Right ventricle myocardium superior (tissue), 1 donor: ENCODE results near the gene AGAP1. TPM values are rescaled to one million over a fixed set of nuclear protein-coding genes. Genes with fewer than 3 reads are reported as not detected.

Experiments
- ATAC-seq: fragments of 200-7000 bp; cut with Tn5 transposase; one replicate; pipeline ENCODE4 v1.9.1; 2020; ENCODE audit warnings: mild to moderate bottlenecking; ENCODE audit not compliant: poor library complexity
- DNase-seq: peaks from one replicate; pipeline ENCODE4 v3.0.0-alpha.2; 2020
- intact Hi-C: fragments of 100-400 bp; cut with DNase I; formaldehyde crosslinking; loops from one replicate; pipeline ENCODE4 v1.11.2; 2022
- total RNA-seq: library from RNA; stranded (reverse); fragmentation: NEBNext Ultra II Directional; extraction: Animal tissue kit (Norgen Biotek cat#: 25700); gene quantifications from one replicate; pipeline ENCODE4 v1.2.1, GENCODE V29; 2021
- donor health status: DM: no; HTN: yes; CAD: no; lungs with severe emphysema.

The AGAP1 gene
- total RNA-seq, 1 donor from 2014 or later, result 25.4 TPM

GRCh38 chr2:235658351-235659174 is 164.7 kb downstream of the AGAP1 start:
- ATAC-seq (peak; percentile 9), DNase-seq (no peak)
- intact Hi-C loops, result no loop called here

- intact Hi-C loops, result no loop called here
- ATAC-seq (no peak), DNase-seq (no peak)
Measured at GRCh38 chr2:235659767-235660322, 166.0 kb downstream of the AGAP1 start.

- intact Hi-C loops, result no loop called here
- ATAC-seq (no peak), DNase-seq (no peak)
Measured at GRCh38 chr2:235660484-235661082, 166.7 kb downstream of the AGAP1 start.

GRCh38 chr2:235661167-235661937 is 167.5 kb downstream of the AGAP1 start:
- DNase-seq, result no peak
- intact Hi-C loops, result no loop called here

GRCh38 chr2:235661952-235662351 is 168.1 kb downstream of the AGAP1 start:
- intact Hi-C loops, result no loop called here
- no peak for ATAC-seq
- no peak for DNase-seq

More at GRCh38 chr2:235661167-235661937, 167.5 kb downstream of the AGAP1 start:
- ATAC-seq, result no peak

GRCh38 chr2:235663875-235664274 is 170.0 kb downstream of the AGAP1 start:
- intact Hi-C loops, result no loop called here
- DNase-seq, result no peak
- ATAC-seq, result no peak

- ATAC-seq (peak; percentile 42), DNase-seq (no peak)
- intact Hi-C loops, result loop anchor here (5.0 kb wide), 1 partner anchor 68 kb away; no protein-coding TSS in a partner anchor
Measured at GRCh38 chr2:235665661-235666212, 171.9 kb downstream of the AGAP1 start.

GRCh38 chr2:235666213-235666781 is 172.5 kb downstream of the AGAP1 start:
- DNase-seq (no peak), ATAC-seq (peak; percentile 63)
- intact Hi-C loops, result loop anchor here (5.0 kb wide), 1 partner anchor 69 kb away; no protein-coding TSS in a partner anchor

GRCh38 chr2:235668782-235669181 is 174.9 kb downstream of the AGAP1 start:
- ATAC-seq (no peak), DNase-seq (no peak)
- intact Hi-C loops, result loop anchor here (5.0 kb wide), 1 partner anchor 71 kb away; no protein-coding TSS in a partner anchor

- ATAC-seq (peak; percentile 80), DNase-seq (peak; percentile 79)
- intact Hi-C loops, result loop anchor here (5.0 kb wide), 1 partner anchor 72 kb away; no protein-coding TSS in a partner anchor
Measured at GRCh38 chr2:235669269-235669831, 175.5 kb downstream of the AGAP1 start.

GRCh38 chr2:235669983-235670962 is 176.4 kb downstream of the AGAP1 start:
- ATAC-seq, result peak; percentile 62
- peak; percentile 74 for DNase-seq
- intact Hi-C loops, result loop anchor here (5.0 to 10.0 kb wide), 2 partner anchors 73 to 75 kb away; no protein-coding TSS in a partner anchor

- intact Hi-C loops, result loop anchor here (10.0 kb wide), 1 partner anchor 74 kb away; no protein-coding TSS in a partner anchor
- ATAC-seq (no peak), DNase-seq (no peak)
Measured at GRCh38 chr2:235670974-235671787, 177.3 kb downstream of the AGAP1 start.

- no peak for ATAC-seq
- intact Hi-C loops, result loop anchor here (10.0 kb wide), 1 partner anchor 72 kb away; no protein-coding TSS in a partner anchor
Measured at GRCh38 chr2:235672720-235673119, 178.9 kb downstream of the AGAP1 start.

GRCh38 chr2:235674146-235674545 is 180.3 kb downstream of the AGAP1 start:
- ATAC-seq, result no peak
- DNase-seq, result no peak
- intact Hi-C loops, result loop anchor here (10.0 kb wide), 1 partner anchor 71 kb away; no protein-coding TSS in a partner anchor

More at GRCh38 chr2:235672720-235673119, 178.9 kb downstream of the AGAP1 start:
- no peak for DNase-seq

- DNase-seq (no peak), ATAC-seq (no peak)
- intact Hi-C loops, result loop anchor here (10.0 kb wide), 1 partner anchor 70 kb away; no protein-coding TSS in a partner anchor
Measured at GRCh38 chr2:235674812-235675211, 181.0 kb downstream of the AGAP1 start.
